IgD-negative memory B cell (primary cell): ENCODE data around the gene DNAI4. TPM values are rescaled to one million over a fixed set of nuclear protein-coding genes. Genes with fewer than 3 reads are reported as not detected.
"Not testable (repeated sequence)": the region's sequence is repeated elsewhere in the genome, so short reads cannot be mapped to it uniquely, and the experiment has no call there.

Experiments used
- H3K27ac Mint-ChIP-seq, 3 donors: one replicate each; pipeline ENCODE4 v1.8.0; 2020 to 2022; ENCODE audit warnings: mild to moderate bottlenecking in 3 of 3, mixed read lengths in 3 of 3, moderate library complexity in 1 of 3
- H3K27me3 Mint-ChIP-seq: one replicate; pipeline ENCODE4 v1.8.0; 2021; ENCODE audit warnings: mixed read lengths
- H3K36me3 Mint-ChIP-seq: one replicate; pipeline ENCODE4 v1.8.0; 2020; ENCODE audit warnings: mild to moderate bottlenecking, mixed read lengths
- H3K4me1 Mint-ChIP-seq, 3 donors: one replicate each; pipeline ENCODE4 v1.8.0; 2020 to 2022; ENCODE audit warnings: mixed read lengths in 3 of 3, mild to moderate bottlenecking in 1 of 3
- H3K4me3 Mint-ChIP-seq, 4 donors: one replicate each; pipeline ENCODE4 v1.8.0; 2020 to 2022; ENCODE audit warnings: mild to moderate bottlenecking in 4 of 4, mixed read lengths in 4 of 4, moderate library complexity in 3 of 4
- H3K9me3 Mint-ChIP-seq, 3 donors: one replicate each; pipeline ENCODE4 v1.8.0; 2020 to 2021; ENCODE audit warnings: mixed read lengths in 3 of 3, mild to moderate bottlenecking in 1 of 3
- polyA plus RNA-seq: library from polyadenylated mRNA; unstranded; fragments of 300-500 nt; fragmentation: Illumina TruSeq; gene quantifications from one replicate; pipeline ENCODE4 v1.2.3, GENCODE V29; 2021

Gene DNAI4
- polyA plus RNA-seq, 1 donor from 2014 or later = 0.48 TPM

DNA sequence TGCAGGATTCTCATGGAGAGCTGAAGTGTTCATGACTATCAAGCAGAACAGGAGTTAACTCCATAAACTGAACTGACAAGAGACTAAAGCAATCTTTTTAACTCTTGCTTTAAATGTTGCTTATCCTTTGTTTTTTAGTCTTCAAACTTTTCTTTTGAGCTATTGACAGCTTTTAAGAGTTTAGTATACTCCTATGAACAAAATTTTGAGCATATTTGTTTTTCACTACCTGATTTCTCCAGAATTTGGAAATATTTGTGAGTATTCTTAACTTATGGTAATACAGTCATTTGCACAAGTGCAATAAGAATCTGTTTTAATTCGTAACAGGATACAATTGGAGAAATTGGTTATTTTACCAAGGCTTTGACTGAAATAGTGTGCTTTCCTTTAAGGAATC lies 7.2 kb downstream of the DNAI4 start:
- Mint-ChIP-seq H3K4me1 (peaks cover 0 to 2% (median 0%) of the 10 kb centered on the region in 3 donors), H3K36me3 (peaks cover 2% of the 10 kb centered on the region), H3K27ac (no peak overlapping the region), H3K9me3 (peaks cover 1 to 4% (median 2%) of the 10 kb centered on the region in 3 donors), H3K27me3 (no peaks in the 10 kb centered on the region), H3K4me3 (no peak overlapping the region)

DNA sequence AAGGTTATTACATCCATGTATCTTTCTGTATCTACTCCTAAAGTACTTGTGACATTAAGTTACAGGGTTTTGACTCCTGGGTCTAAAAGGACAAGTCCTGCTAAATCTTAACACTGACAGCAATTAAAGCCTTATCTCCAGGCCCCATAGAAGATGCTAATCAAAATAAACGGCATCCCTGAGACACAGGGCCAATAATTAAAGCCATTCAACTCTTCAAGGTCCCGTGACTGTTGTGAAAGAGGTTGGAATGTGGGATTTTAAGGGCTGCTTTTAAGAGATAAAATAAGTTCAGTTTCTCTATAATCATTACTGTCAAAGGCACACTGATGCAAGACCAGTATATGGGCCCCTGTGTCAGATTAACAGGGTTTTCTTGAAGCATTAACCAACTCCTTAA lies 8.3 kb downstream of the DNAI4 start:
- peaks cover 2% of the 10 kb centered on the region for H3K36me3 Mint-ChIP-seq
- no peak overlapping the region for H3K27ac Mint-ChIP-seq
- H3K9me3 Mint-ChIP-seq = peaks cover 1 to 4% (median 2%) of the 10 kb centered on the region in 3 donors
- no peaks in the 10 kb centered on the region for H3K4me1 Mint-ChIP-seq
- no peaks in the 10 kb centered on the region for H3K27me3 Mint-ChIP-seq
- no peak overlapping the region for H3K4me3 Mint-ChIP-seq

DNA sequence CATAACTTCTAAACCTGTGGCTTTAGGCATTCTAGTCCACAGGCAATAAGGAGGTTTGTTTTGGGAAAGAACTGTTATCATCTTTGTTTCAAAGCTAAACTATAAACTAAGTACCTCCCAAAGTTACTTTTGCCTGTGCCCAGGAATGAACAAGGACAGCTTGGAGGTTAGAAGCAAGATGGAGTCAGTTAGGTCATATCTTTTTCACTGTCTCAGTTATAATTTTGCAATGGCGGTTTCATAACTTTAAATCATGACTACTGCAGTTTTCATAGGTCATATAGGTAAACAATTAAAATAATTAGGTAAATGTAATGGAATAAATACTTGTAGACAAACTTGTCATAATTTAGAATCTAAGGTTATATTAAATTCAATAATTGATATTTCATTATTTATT lies 9.5 kb downstream of the DNAI4 start:
- not testable (repeated sequence) for H3K9me3 Mint-ChIP-seq, H3K27ac Mint-ChIP-seq, H3K36me3 Mint-ChIP-seq, H3K4me1 Mint-ChIP-seq, H3K4me3 Mint-ChIP-seq, H3K27me3 Mint-ChIP-seq

DNA sequence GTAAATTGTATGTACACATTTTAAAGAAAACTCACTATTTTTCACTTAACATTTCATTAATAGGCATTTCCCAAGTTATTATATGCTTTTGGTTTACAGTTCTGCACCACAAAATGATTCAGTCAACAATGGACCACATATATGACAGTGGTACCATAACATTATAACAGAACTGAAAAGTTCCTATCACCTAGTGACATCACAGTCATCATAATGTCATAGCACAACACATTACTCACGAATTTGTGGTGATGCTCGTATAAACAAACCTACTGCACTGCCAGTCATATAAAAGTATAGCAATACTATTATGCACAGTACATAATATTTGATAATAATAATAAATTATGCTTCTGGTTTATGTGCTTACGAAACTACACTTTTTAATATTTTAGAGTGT lies 30.9 kb downstream of the DNAI4 start:
- Mint-ChIP-seq H3K9me3 (no peaks in the 10 kb centered on the region), H3K4me1 (peaks cover 0 to 4% (median 0%) of the 10 kb centered on the region in 3 donors), H3K27ac (no peak overlapping the region), H3K4me3 (no peak overlapping the region), H3K27me3 (no peaks in the 10 kb centered on the region), H3K36me3 (no peaks in the 10 kb centered on the region)

DNA sequence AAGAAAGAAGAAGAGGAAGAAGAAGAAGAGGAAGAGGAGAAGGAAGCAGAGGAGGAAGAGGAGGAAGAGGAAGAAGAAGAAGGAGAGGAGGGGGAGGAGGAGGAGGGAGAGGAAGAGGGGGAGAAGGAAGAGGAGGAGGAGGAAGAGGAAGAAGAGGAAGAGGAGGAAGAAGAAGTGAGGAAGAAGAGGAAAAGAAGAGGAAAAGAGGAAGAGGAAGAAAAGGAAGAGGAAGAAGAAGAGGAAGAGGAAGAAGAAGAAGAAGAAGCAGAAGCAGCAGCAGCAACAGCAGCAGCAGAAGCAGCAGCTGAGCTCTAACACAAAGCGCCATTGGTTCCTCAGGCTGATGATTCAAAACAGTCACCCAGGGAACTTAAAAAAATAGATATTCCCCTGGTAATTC lies 34.0 kb downstream of the DNAI4 start:
- Mint-ChIP-seq H3K36me3 (no peaks in the 10 kb centered on the region), H3K4me3 (no peak overlapping the region), H3K9me3 (no peaks in the 10 kb centered on the region), H3K27me3 (no peaks in the 10 kb centered on the region), H3K27ac (peak overlapping the region in 1 of 3 donors; percentile 35), H3K4me1 (peaks cover 0 to 4% (median 0%) of the 10 kb centered on the region in 3 donors)

DNA sequence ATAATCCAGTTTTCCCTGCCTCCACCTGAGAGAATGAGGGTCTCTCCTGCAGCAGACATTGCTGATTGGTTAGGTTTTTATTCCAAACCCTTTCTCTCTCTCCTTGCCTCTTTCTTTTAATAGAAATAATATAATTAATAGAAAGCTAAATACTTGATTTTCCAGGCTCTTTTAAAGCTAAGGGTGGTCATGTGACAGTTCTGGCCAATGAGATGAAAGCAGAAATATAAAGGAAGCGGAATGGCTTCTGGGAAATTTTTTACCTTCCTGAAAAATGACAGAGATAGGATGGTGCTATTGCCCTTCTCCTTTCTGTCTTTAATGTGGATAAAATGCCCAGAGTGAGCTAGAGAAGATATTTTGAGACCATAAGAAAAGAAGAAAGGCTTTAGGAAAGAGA lies 35.6 kb downstream of the DNAI4 start:
- peaks cover 0 to 4% (median 0%) of the 10 kb centered on the region in 3 donors for H3K4me1 Mint-ChIP-seq
- H3K9me3 Mint-ChIP-seq = no peaks in the 10 kb centered on the region
- H3K27me3 Mint-ChIP-seq = no peaks in the 10 kb centered on the region
- no peaks in the 10 kb centered on the region for H3K36me3 Mint-ChIP-seq
- no peak overlapping the region for H3K27ac Mint-ChIP-seq
- no peak overlapping the region for H3K4me3 Mint-ChIP-seq

DNA sequence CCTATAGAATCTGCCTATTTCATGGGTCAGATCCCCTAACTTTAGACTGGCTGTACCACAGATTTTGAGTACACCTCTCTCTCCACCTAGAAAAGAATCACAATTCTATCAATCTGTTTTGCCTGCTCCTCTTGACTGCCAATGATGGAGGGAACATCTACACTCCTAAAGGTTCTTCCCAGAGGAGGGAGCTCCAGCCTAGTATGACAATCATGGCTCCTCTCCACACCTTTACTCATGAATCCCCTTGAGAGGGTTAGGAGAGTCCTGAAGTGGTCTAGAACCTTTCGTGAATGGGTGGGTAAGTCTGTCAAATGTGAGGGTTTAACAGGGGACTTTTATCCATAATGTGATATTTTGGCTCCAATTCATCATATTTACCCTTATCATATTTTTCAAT lies 48.0 kb downstream of the DNAI4 start:
- H3K36me3 Mint-ChIP-seq = no peaks in the 10 kb centered on the region
- H3K4me3 Mint-ChIP-seq = no peak overlapping the region
- H3K27ac Mint-ChIP-seq = no peak overlapping the region
- H3K4me1 Mint-ChIP-seq = no peaks in the 10 kb centered on the region
- H3K27me3 Mint-ChIP-seq = no peaks in the 10 kb centered on the region
- peaks cover 2 to 19% (median 7%) of the 10 kb centered on the region in 3 donors for H3K9me3 Mint-ChIP-seq

DNA sequence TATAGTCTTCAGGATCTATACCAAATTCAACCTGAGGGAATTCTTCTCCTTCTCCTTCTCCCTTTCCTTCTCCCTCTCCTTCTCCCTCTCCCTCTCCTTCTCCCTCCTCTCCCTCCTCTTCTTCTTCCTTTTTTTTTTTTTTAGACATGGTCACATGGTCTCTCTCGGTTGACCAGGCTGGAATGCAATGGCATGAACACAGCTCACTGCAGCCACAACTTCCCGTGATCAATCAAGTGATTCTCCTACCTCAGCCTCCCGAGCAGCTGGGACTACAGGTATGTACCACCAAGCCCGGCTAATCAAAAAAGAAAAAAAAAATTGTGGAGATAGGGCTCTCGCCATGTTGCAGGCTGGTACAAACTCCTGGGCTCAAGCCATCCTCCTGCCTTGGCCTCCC lies 51.5 kb downstream of the DNAI4 start:
- H3K4me1 Mint-ChIP-seq = no peaks in the 10 kb centered on the region
- H3K4me3 Mint-ChIP-seq = no peak overlapping the region
- H3K36me3 Mint-ChIP-seq = peaks cover 2% of the 10 kb centered on the region
- H3K27ac Mint-ChIP-seq = no peak overlapping the region
- no peaks in the 10 kb centered on the region for H3K9me3 Mint-ChIP-seq
- no peaks in the 10 kb centered on the region for H3K27me3 Mint-ChIP-seq

DNA sequence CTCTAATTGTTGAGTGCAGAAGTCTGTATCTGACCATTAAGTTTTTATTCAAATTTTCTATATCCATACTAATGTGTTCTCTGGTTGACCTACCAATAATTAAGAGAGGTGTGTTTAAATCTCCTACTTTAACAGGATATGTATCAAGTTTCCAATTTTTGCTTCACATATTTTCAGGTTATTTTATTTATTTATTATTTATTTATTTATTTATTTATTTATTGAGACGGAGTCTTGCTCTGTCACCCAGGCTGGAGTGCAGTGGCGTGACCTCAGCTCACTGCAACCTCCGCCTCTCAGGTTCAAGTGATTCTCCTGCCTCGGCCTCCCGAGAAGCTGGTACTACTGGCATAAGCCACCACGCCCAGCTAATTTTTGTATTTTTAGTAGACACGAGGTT lies 52.6 kb downstream of the DNAI4 start:
- H3K27me3 Mint-ChIP-seq, H3K27ac Mint-ChIP-seq, H3K9me3 Mint-ChIP-seq, H3K4me1 Mint-ChIP-seq, H3K36me3 Mint-ChIP-seq, H3K4me3 Mint-ChIP-seq: not testable (repeated sequence)

DNA sequence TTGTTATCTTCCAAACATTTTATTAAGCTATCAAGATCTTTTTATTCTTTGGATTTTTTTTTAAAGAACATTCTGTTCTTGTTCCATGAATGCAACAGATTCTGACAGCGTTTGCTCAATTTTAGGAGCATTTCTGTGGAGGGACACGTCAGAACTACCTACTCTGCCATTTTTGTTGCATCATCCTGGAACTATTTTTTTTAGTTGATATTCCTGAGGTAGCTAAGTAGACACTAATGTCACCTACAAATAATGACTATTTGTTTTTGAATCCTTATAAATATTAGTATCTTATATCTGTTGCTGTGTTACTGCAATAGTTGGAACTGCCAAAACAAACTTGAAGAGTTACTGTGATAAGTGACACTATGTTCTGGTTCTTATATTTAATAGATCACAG lies 57.2 kb downstream of the DNAI4 start:
- Mint-ChIP-seq H3K36me3 (peaks cover 2% of the 10 kb centered on the region), H3K4me3 (no peak overlapping the region), H3K9me3 (no peaks in the 10 kb centered on the region), H3K4me1 (no peaks in the 10 kb centered on the region), H3K27me3 (no peaks in the 10 kb centered on the region), H3K27ac (no peak overlapping the region)

DNA sequence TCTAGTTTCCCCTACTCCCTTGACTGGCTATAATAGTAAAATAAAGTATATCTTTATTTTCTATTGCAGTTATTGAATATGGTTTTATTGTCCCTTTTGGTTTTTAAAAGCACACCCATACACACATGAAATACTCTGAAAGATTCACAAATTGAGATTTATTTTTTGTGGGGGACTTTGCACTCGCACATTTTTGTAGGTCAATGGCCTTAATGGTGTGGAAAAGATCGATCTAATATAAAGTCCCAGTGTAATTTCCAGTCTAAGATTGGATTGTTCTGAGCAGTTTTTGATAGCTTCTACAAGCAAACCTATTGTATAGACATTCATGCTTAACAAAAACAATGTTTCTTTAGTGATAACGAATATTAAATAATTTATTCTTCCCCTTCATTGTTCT lies 64.1 kb downstream of the DNAI4 start:
- no peak overlapping the region for H3K27ac Mint-ChIP-seq
- peaks cover 0 to 1% (median 0%) of the 10 kb centered on the region in 3 donors for H3K4me1 Mint-ChIP-seq
- no peaks in the 10 kb centered on the region for H3K9me3 Mint-ChIP-seq
- no peak overlapping the region for H3K4me3 Mint-ChIP-seq
- H3K36me3 Mint-ChIP-seq = no peaks in the 10 kb centered on the region
- H3K27me3 Mint-ChIP-seq = peaks cover 1% of the 10 kb centered on the region

DNA sequence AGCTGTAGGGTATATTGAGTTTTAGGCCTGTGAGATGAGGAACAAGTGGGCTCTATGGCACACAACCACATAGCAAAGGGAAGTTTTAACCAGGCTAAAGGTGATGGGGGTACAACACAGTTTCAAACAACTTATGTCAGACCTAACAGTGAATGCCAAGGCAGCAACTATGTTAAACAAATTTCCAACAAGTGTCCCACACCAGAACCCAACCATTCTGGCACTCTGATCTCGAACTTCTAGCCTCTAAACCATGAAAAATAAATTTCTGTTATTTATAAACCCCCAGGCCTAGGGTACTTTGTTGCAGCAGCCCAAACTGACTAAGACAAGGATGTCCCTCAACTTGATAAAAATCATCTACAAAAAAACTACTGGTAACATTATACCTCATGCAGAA lies 71.3 kb downstream of the DNAI4 start:
- H3K4me3 Mint-ChIP-seq = no peak overlapping the region
- no peak overlapping the region for H3K27ac Mint-ChIP-seq
- H3K27me3 Mint-ChIP-seq = peaks cover 1% of the 10 kb centered on the region
- peaks cover 6 to 24% (median 7%) of the 10 kb centered on the region in 3 donors for H3K9me3 Mint-ChIP-seq
- peaks cover 5 to 6% (median 6%) of the 10 kb centered on the region in 3 donors for H3K4me1 Mint-ChIP-seq
- no peaks in the 10 kb centered on the region for H3K36me3 Mint-ChIP-seq

DNA sequence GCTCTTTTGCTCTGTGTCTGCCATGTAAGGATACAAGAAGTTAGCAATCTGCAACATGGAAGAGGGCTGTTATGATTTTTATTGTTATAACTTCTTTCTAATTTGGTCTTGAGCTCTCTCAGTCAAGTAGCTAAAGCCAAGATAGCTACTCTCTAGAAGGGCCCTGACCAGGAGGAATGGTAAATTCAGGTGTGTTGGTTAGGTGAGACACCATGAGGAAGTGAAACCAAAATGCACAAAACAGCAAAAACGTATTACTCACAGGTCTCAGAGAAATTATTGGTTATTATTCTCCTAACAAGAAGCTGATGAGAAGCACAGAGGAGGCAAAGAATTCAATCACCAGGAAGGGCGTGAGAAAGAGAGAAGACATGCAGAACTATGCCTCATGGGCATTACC lies 71.8 kb downstream of the DNAI4 start:
- Mint-ChIP-seq H3K4me3 (peak overlapping the region in 1 of 4 donors; percentile 9), H3K27me3 (peaks cover 1% of the 10 kb centered on the region), H3K27ac (no peak overlapping the region), H3K9me3 (peaks cover 6 to 24% (median 7%) of the 10 kb centered on the region in 3 donors), H3K4me1 (peaks cover 5 to 6% (median 6%) of the 10 kb centered on the region in 3 donors), H3K36me3 (no peaks in the 10 kb centered on the region)

DNA sequence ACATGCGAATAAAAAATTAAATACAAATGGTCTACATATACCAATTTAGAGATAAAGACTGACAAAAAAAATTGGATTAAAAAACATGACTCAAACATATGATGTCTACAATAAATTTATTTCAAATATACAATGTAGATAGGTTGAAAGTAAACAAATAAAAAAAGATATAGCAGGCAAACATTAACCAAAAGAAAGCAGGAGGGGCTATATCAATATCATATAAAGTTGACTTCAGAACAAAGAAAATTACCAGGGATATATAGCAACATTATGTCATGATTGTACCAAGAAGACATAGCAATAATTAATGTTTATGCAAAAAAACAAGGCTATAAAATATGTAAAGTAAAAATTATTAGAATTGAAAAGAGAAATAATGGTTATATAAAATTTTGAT lies 73.7 kb downstream of the DNAI4 start:
- Mint-ChIP-seq H3K27ac (no peak overlapping the region), H3K4me3 (no peak overlapping the region), H3K27me3 (no peaks in the 10 kb centered on the region), H3K36me3 (no peaks in the 10 kb centered on the region), H3K9me3 (peaks cover 6 to 24% (median 8%) of the 10 kb centered on the region in 3 donors), H3K4me1 (peaks cover 4 to 6% (median 5%) of the 10 kb centered on the region in 3 donors)

DNA sequence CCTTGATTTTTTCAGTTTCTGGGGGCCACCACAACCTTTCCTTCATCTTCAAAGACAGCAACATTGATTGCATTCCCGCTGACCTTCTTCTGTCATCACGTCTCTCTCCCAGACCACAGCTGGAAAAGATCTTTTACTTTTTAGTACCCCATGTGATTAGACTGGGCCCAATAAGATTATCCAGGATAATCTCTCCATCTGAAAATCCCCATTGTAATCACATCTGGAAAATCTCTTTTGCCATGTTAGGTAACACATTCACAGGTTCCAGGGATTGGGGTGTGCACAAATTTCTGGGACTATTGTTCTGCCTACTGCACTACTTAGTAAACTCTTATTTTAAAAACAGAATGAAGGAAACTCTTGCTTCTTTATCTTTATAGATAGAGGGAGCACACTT lies 76.5 kb downstream of the DNAI4 start:
- no peak overlapping the region for H3K27ac Mint-ChIP-seq
- H3K4me3 Mint-ChIP-seq = no peak overlapping the region
- no peaks in the 10 kb centered on the region for H3K36me3 Mint-ChIP-seq
- peaks cover 6 to 17% (median 8%) of the 10 kb centered on the region in 3 donors for H3K9me3 Mint-ChIP-seq
- peaks cover 4 to 6% (median 5%) of the 10 kb centered on the region in 3 donors for H3K4me1 Mint-ChIP-seq
- H3K27me3 Mint-ChIP-seq = no peaks in the 10 kb centered on the region

DNA sequence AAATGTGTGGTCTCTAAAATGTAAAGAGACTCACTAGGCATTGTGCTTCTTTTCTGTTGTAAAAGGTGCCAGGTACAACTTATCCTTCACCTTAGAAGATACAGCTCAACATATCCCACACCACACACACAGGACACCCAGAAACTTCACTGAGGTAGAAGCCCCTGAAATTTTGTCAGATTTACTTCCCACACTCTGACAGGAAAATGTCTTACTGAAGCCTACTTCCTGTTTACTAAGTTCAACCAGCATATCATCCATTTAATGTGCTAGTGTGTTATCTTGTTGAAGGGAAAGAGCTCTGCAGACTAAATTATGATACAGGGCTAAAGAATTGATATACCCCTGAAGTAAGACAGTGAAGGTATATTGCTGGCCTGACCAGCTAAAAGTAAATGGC lies 83.7 kb downstream of the DNAI4 start:
- Mint-ChIP-seq H3K9me3 (peaks cover 3 to 4% (median 3%) of the 10 kb centered on the region in 3 donors), H3K36me3 (peaks cover 4% of the 10 kb centered on the region), H3K27ac (peak overlapping the region in 2 of 3 donors; percentile 23 to 87), H3K4me1 (peaks cover 9 to 13% (median 12%) of the 10 kb centered on the region in 3 donors), H3K27me3 (no peaks in the 10 kb centered on the region), H3K4me3 (peak overlapping the region in 3 of 4 donors; percentile 14 to 69 (median 21))

DNA sequence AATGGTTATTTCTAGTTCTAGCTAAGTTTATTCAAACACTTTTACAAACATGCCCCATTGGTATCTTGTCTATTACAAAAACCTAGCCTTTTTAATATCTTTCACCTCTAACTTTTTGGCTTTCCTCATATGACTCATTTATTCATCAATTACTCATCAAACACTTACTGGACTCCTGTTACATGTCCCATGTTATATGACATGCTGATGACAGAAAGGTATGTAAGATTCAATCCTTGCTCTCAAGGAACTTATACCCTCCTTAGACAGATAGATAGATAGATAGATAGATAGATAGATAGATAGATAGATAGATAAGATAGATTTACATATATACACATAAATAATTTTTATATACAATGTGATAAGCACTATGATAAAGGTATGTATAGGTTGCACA lies 89.7 kb downstream of the DNAI4 start:
- no peaks in the 10 kb centered on the region for H3K9me3 Mint-ChIP-seq
- peaks cover 0 to 5% (median 1%) of the 10 kb centered on the region in 3 donors for H3K4me1 Mint-ChIP-seq
- H3K27ac Mint-ChIP-seq = peak overlapping the region in 1 of 3 donors; percentile 65
- no peak overlapping the region for H3K4me3 Mint-ChIP-seq
- H3K27me3 Mint-ChIP-seq = no peaks in the 10 kb centered on the region
- peaks cover 2% of the 10 kb centered on the region for H3K36me3 Mint-ChIP-seq
